Measurements from ENCODE around the gene ASB15. TPM values are rescaled to one million over a fixed set of nuclear protein-coding genes. Genes with fewer than 3 reads are reported as not detected.

ASB15 gene
- total and polyA plus RNA-seq, 3 experiments from 2014 or later = 0.03 TPM; not detected in 2

GRCh38 chr7:123655614-123656013 lies 54.0 kb downstream of the ASB15 start, which contains the start of gene LMOD2:
Gene LMOD2 (plus strand): TSS chr7:123655866. CDS start chr7:123655964, 98 bp downstream.
- DNase-seq = no peak
- peaks cover 4% of the 10 kb centered on the region for H3K27me3 ChIP-seq (ENCODE audit: insufficient read depth, low read length, poor library complexity, severe bottlenecking)
- H3K27ac Mint-ChIP-seq = no peak within 1 kb of the TSS
- ChIA-PET CTCF (no interaction called here), POLR2A (no interaction called here)
- H3K4me1 ChIP-seq (ENCODE audit: insufficient read depth, low read length) = no peaks in the 10 kb centered on the region
- no peaks in the 10 kb centered on the region for H3K36me3 Mint-ChIP-seq
- peaks cover 5% of the 10 kb centered on the region in 2 donors for H3K27me3 Mint-ChIP-seq
- no peaks in the 10 kb centered on the region for H3K9me3 Mint-ChIP-seq
- H3K4me1 Mint-ChIP-seq = no peaks in the 10 kb centered on the region
- H3K9me3 ChIP-seq (ENCODE audit: low read length) = no peaks in the 10 kb centered on the region
- H3K4me3 ChIP-seq (ENCODE audit: low read length) = no peak within 1 kb of the TSS
- H3K36me3 ChIP-seq (ENCODE audit: insufficient read depth, low read length) = no peaks in the 10 kb centered on the region
- H3K27ac ChIP-seq (ENCODE audit: low read depth, low read length) = no peak within 1 kb of the TSS
- H3K4me3 Mint-ChIP-seq = no peak within 1 kb of the TSS

- Mint-ChIP-seq H3K27me3 (peaks cover 9 to 11% of the 10 kb centered on the region in 2 donors), H3K27ac (no peak overlapping the region), H3K4me3 (no peak overlapping the region), H3K36me3 (peaks cover 0 to 1% (median 0%) of the 10 kb centered on the region in 3 donors), H3K9me3 (peaks cover 0 to under 1% (median 0%) of the 10 kb centered on the region in 5 donors), H3K4me1 (no peaks in the 10 kb centered on the region)
- CTCF ChIA-PET = no interaction called here
- no peak for DNase-seq
- Histone ChIP-seq H3K4me1 (ENCODE audit: insufficient read depth, low read length) (no peaks in the 10 kb centered on the region), H3K36me3 (ENCODE audit: insufficient read depth, low read length) (no peaks in the 10 kb centered on the region), H3K27ac (ENCODE audit: low read depth, low read length) (no peak overlapping the region), H3K4me3 (ENCODE audit: low read length) (no peak overlapping the region), H3K27me3 (ENCODE audit: insufficient read depth, low read length, poor library complexity, severe bottlenecking) (peaks cover 4% of the 10 kb centered on the region), H3K9me3 (ENCODE audit: low read length) (no peaks in the 10 kb centered on the region)
- POLR2A ChIA-PET = no interaction called here
These were observed 55.1 kb downstream of the ASB15 start for GRCh38 chr7:123656544-123657303.

GRCh38 chr7:123657304-123657685 lies 55.7 kb downstream of the ASB15 start:
- Mint-ChIP-seq H3K27me3 (peaks cover 9 to 17% of the 10 kb centered on the region in 2 donors), H3K4me3 (no peak overlapping the region), H3K4me1 (no peaks in the 10 kb centered on the region), H3K9me3 (peaks cover 0 to 2% (median 0%) of the 10 kb centered on the region in 5 donors), H3K36me3 (peaks cover 0 to 4% (median 0%) of the 10 kb centered on the region in 3 donors), H3K27ac (no peak overlapping the region)
- H3K27ac ChIP-seq (ENCODE audit: low read depth, low read length) = no peak overlapping the region
- peaks cover 4% of the 10 kb centered on the region for H3K27me3 ChIP-seq (ENCODE audit: insufficient read depth, low read length, poor library complexity, severe bottlenecking)
- no peaks in the 10 kb centered on the region for H3K9me3 ChIP-seq (ENCODE audit: low read length)
- H3K4me3 ChIP-seq (ENCODE audit: low read length) = no peak overlapping the region
- DNase-seq = no peak
- no peaks in the 10 kb centered on the region for H3K4me1 ChIP-seq (ENCODE audit: insufficient read depth, low read length)
- CTCF ChIA-PET = no interaction called here
- POLR2A ChIA-PET = no interaction called here
- H3K36me3 ChIP-seq (ENCODE audit: insufficient read depth, low read length) = no peaks in the 10 kb centered on the region

- Mint-ChIP-seq H3K4me1 (no peaks in the 10 kb centered on the region), H3K4me3 (no peak overlapping the region), H3K27ac (no peak overlapping the region), H3K36me3 (peaks cover 0 to 4% (median 0%) of the 10 kb centered on the region in 3 donors), H3K27me3 (peaks cover 11 to 24% of the 10 kb centered on the region in 2 donors), H3K9me3 (peaks cover 0 to 2% (median 0%) of the 10 kb centered on the region in 5 donors)
- no peak overlapping the region for H3K27ac ChIP-seq (ENCODE audit: low read depth, low read length)
- no peaks in the 10 kb centered on the region for H3K36me3 ChIP-seq (ENCODE audit: insufficient read depth, low read length)
- peaks cover 4% of the 10 kb centered on the region for H3K27me3 ChIP-seq (ENCODE audit: insufficient read depth, low read length, poor library complexity, severe bottlenecking)
- POLR2A ChIA-PET = no interaction called here
- no peak for DNase-seq
- H3K4me3 ChIP-seq (ENCODE audit: low read length) = no peak overlapping the region
- CTCF ChIA-PET = no interaction called here
- H3K9me3 ChIP-seq (ENCODE audit: low read length) = no peaks in the 10 kb centered on the region
- no peaks in the 10 kb centered on the region for H3K4me1 ChIP-seq (ENCODE audit: insufficient read depth, low read length)
These were observed 56.4 kb downstream of the ASB15 start for GRCh38 chr7:123658023-123658422.

GRCh38 chr7:123660514-123661354 lies 59.1 kb downstream of the ASB15 start:
- no peak overlapping the region for H3K27ac Mint-ChIP-seq
- CTCF ChIA-PET = no interaction called here
- peaks cover 0 to 4% (median 0%) of the 10 kb centered on the region in 3 donors for H3K36me3 Mint-ChIP-seq

GRCh38 chr7:123661765-123662164 lies 60.1 kb downstream of the ASB15 start:
- POLR2A ChIA-PET = no interaction called here
- H3K9me3 Mint-ChIP-seq = peaks cover 0 to 2% (median 0%) of the 10 kb centered on the region in 5 donors

More at GRCh38 chr7:123660514-123661354, 59.1 kb downstream of the ASB15 start:
- H3K27ac ChIP-seq (ENCODE audit: low read depth, low read length) = no peak overlapping the region
- no peak overlapping the region for H3K4me3 Mint-ChIP-seq
- no peaks in the 10 kb centered on the region for H3K9me3 ChIP-seq (ENCODE audit: low read length)
- no peaks in the 10 kb centered on the region for H3K4me1 ChIP-seq (ENCODE audit: insufficient read depth, low read length)
- no peaks in the 10 kb centered on the region for H3K4me1 Mint-ChIP-seq
- no peak for DNase-seq
- H3K9me3 Mint-ChIP-seq = peaks cover 0 to 2% (median 0%) of the 10 kb centered on the region in 5 donors
- no peaks in the 10 kb centered on the region for H3K36me3 ChIP-seq (ENCODE audit: insufficient read depth, low read length)
- H3K27me3 ChIP-seq (ENCODE audit: insufficient read depth, low read length, poor library complexity, severe bottlenecking) = peaks cover 4% of the 10 kb centered on the region
- peaks cover 11 to 44% of the 10 kb centered on the region in 2 donors for H3K27me3 Mint-ChIP-seq
- POLR2A ChIA-PET = no interaction called here
- no peak overlapping the region for H3K4me3 ChIP-seq (ENCODE audit: low read length)

GRCh38 chr7:123662293-123662692 lies 60.7 kb downstream of the ASB15 start:
- Mint-ChIP-seq H3K9me3 (peaks cover 0 to 2% (median 0%) of the 10 kb centered on the region in 5 donors), H3K36me3 (peaks cover 0 to 4% (median 0%) of the 10 kb centered on the region in 3 donors), H3K4me3 (no peak overlapping the region), H3K27ac (no peak overlapping the region), H3K27me3 (peaks cover 11 to 47% of the 10 kb centered on the region in 2 donors), H3K4me1 (no peaks in the 10 kb centered on the region)
- Histone ChIP-seq H3K4me1 (ENCODE audit: insufficient read depth, low read length) (no peaks in the 10 kb centered on the region), H3K27me3 (ENCODE audit: insufficient read depth, low read length, poor library complexity, severe bottlenecking) (no peaks in the 10 kb centered on the region), H3K27ac (ENCODE audit: low read depth, low read length) (no peak overlapping the region), H3K36me3 (ENCODE audit: insufficient read depth, low read length) (no peaks in the 10 kb centered on the region), H3K4me3 (ENCODE audit: low read length) (no peak overlapping the region), H3K9me3 (ENCODE audit: low read length) (no peaks in the 10 kb centered on the region)
- POLR2A ChIA-PET = no interaction called here
- DNase-seq = no peak
- CTCF ChIA-PET = no interaction called here

More at GRCh38 chr7:123661765-123662164, 60.1 kb downstream of the ASB15 start:
- H3K36me3 ChIP-seq (ENCODE audit: insufficient read depth, low read length) = no peaks in the 10 kb centered on the region
- H3K4me1 Mint-ChIP-seq = no peaks in the 10 kb centered on the region
- H3K27me3 Mint-ChIP-seq = peaks cover 11 to 44% of the 10 kb centered on the region in 2 donors
- H3K27ac Mint-ChIP-seq = no peak overlapping the region
- H3K27me3 ChIP-seq (ENCODE audit: insufficient read depth, low read length, poor library complexity, severe bottlenecking) = no peaks in the 10 kb centered on the region
- H3K4me3 ChIP-seq (ENCODE audit: low read length) = no peak overlapping the region
- no peak overlapping the region for H3K4me3 Mint-ChIP-seq
- H3K36me3 Mint-ChIP-seq = peaks cover 0 to 4% (median 0%) of the 10 kb centered on the region in 3 donors
- DNase-seq = no peak
- CTCF ChIA-PET = no interaction called here
- no peaks in the 10 kb centered on the region for H3K9me3 ChIP-seq (ENCODE audit: low read length)
- H3K27ac ChIP-seq (ENCODE audit: low read depth, low read length) = no peak overlapping the region
- no peaks in the 10 kb centered on the region for H3K4me1 ChIP-seq (ENCODE audit: insufficient read depth, low read length)

GRCh38 chr7:123662755-123663154 lies 61.1 kb downstream of the ASB15 start:
- CTCF ChIA-PET = no interaction called here

More at GRCh38 chr7:123662755-123663154, 61.1 kb downstream of the ASB15 start:
- H3K4me3 ChIP-seq (ENCODE audit: low read length) = no peak overlapping the region
- no peaks in the 10 kb centered on the region for H3K4me1 ChIP-seq (ENCODE audit: insufficient read depth, low read length)
- Mint-ChIP-seq H3K27ac (no peak overlapping the region), H3K9me3 (peaks cover 0 to 2% (median 0%) of the 10 kb centered on the region in 5 donors), H3K27me3 (peaks cover 11 to 47% of the 10 kb centered on the region in 2 donors), H3K4me3 (no peak overlapping the region), H3K4me1 (no peaks in the 10 kb centered on the region), H3K36me3 (peaks cover 0 to 4% (median 0%) of the 10 kb centered on the region in 3 donors)
- no peaks in the 10 kb centered on the region for H3K27me3 ChIP-seq (ENCODE audit: insufficient read depth, low read length, poor library complexity, severe bottlenecking)
- no peaks in the 10 kb centered on the region for H3K36me3 ChIP-seq (ENCODE audit: insufficient read depth, low read length)
- no peak overlapping the region for H3K27ac ChIP-seq (ENCODE audit: low read depth, low read length)
- DNase-seq = no peak
- POLR2A ChIA-PET = no interaction called here
- no peaks in the 10 kb centered on the region for H3K9me3 ChIP-seq (ENCODE audit: low read length)
